ENCODE results near the gene UBASH3A.

GRCh38 chr21:42387164-42387563 is 16.5 kb upstream of the UBASH3A start:
- no peak for TF ChIP-seq JUND (IDR thresholded peaks at IDR 0.05)
- no peak for TF ChIP-seq SP1 (IDR thresholded peaks at IDR 0.05; ENCODE audit: low read depth)
- no peak for TF ChIP-seq POLR2A (IDR thresholded peaks at IDR 0.05; ENCODE audit: borderline replicate concordance, extremely low read depth, insufficient read depth, insufficient read length)
- TF ChIP-seq CTCF (IDR thresholded peaks at IDR 0.05 in 2 of 3, conservative IDR thresholded peaks at IDR 0.05 in 1 of 3; ENCODE audit: borderline replicate concordance in 1 of 3, insufficient read depth in 1 of 3, low read depth in 2 of 3, low read length in 2 of 3): no peak
- no peak for TF ChIP-seq EGR1 (IDR thresholded peaks at IDR 0.05; ENCODE audit: low read depth)
- no peak for TF ChIP-seq POLR2AphosphoS5 (IDR thresholded peaks at IDR 0.05; ENCODE audit: low read depth, low read length)
- TF ChIP-seq SRF (IDR thresholded peaks at IDR 0.05; ENCODE audit: low read depth): no peak
- no peak for TF ChIP-seq EZH2 (IDR thresholded peaks at IDR 0.05)
- no peak for TF ChIP-seq ZNF274 (IDR thresholded peaks at IDR 0.05; ENCODE audit: low read depth, low read length)
- TF ChIP-seq YY1 (IDR thresholded peaks at IDR 0.05; ENCODE audit: extremely low read depth, insufficient replicate concordance, low read depth, low read length): no peak

Measured in HCT116 (cell line).